Esophagus muscularis mucosa (tissue), 4 donors: ENCODE measurements around the gene RGL3. TPM values are rescaled to one million over a fixed set of nuclear protein-coding genes. Genes with fewer than 3 reads are reported as not detected.

Experiments
- DNase-seq: peaks from one replicate; pipeline ENCODE4 v3.0.0-alpha.2; 2017; ENCODE audit errors: extremely low spot score
- H3K27ac ChIP-seq, 4 donors: fragments of 200-600 bp; sonication (generic); replicated peaks in 1 of 4; 1 replicate in 3 of 4; 2 replicates in 1 of 4; pipeline ENCODE4 v1.5.1; 2016 to 2019; ENCODE audit warnings: mild to moderate bottlenecking in 1 of 4
- H3K27me3 ChIP-seq, 4 donors: fragments of 200-600 bp; sonication (generic); one replicate each; pipeline versions ENCODE4 v1.5.1 to v1.6.0; 2016 to 2019
- H3K36me3 ChIP-seq, 4 donors: fragments of 200-600 bp; sonication (generic); one replicate each; pipeline ENCODE4 v1.5.1; 2016 to 2019
- H3K4me1 ChIP-seq, 4 donors: fragments of 200-600 bp; sonication (generic); one replicate each; pipeline ENCODE4 v1.5.1; 2016 to 2019
- H3K4me3 ChIP-seq, 4 donors: fragments of 200-600 bp; sonication (generic); 1 replicate in 2 of 4; 2 replicates in 2 of 4; pipeline ENCODE4 v1.5.1; 2016 to 2019; ENCODE audit warnings: mild to moderate bottlenecking in 4 of 4, moderate library complexity in 1 of 4
- H3K9me3 ChIP-seq, 4 donors: fragments of 200-600 bp; sonication (generic); 1 replicate in 3 of 4; 2 replicates in 1 of 4; pipeline ENCODE4 v1.5.1; 2016 to 2019
- CTCF ChIP-seq, 3 experiments: fragments of 200-600 bp in 2 of 3; fragments of 450-650 bp in 1 of 3; sonication (generic) in 2 of 3; IDR thresholded peaks; one replicate each; pipeline ENCODE4 v1.5.1; 2017 to 2019; ENCODE audit warnings: antibody characterized with exemption in 3 of 3, mild to moderate bottlenecking in 2 of 3, moderate library complexity in 1 of 3
- EP300 ChIP-seq: sonication (generic); formaldehyde crosslinking; IDR thresholded peaks from one replicate; pipeline ENCODE4 v1.6.1; 2017; ENCODE audit warnings: antibody characterized with exemption
- POLR2A ChIP-seq: fragments of 450-650 bp; IDR thresholded peaks from one replicate; pipeline ENCODE4 v1.6.1; 2017; ENCODE audit warnings: antibody characterized with exemption, moderate library complexity, mild to moderate bottlenecking, low read depth
- POLR2AphosphoS5 ChIP-seq, 2 donors: sonication (generic); formaldehyde crosslinking; IDR thresholded peaks; one replicate each; pipeline ENCODE4 v1.6.1; 2017; ENCODE audit warnings: antibody characterized with exemption in 2 of 2
- WGBS: methylation state at CpG from one replicate; pipeline ENCODE4 v1.1.5; 2018; 5-methylcytosine and 5-hydroxymethylcytosine counted together
- intact Hi-C: fragments of 100-400 bp; cut with DNase I; formaldehyde crosslinking; loops from one replicate; pipeline ENCODE4 v1.15.1; 2023
- total RNA-seq, 4 donors: library from RNA; depleted of rRNA; stranded (reverse); fragments of >200 nt; gene quantifications; one replicate each; pipeline versions ENCODE4 v1.1.0 to v1.2.1, GENCODE V29; 2016

Gene RGL3
- total RNA-seq, 4 donors from 2014 or later, result 1.2 to 7.9 (median 2.0) TPM

DNA sequence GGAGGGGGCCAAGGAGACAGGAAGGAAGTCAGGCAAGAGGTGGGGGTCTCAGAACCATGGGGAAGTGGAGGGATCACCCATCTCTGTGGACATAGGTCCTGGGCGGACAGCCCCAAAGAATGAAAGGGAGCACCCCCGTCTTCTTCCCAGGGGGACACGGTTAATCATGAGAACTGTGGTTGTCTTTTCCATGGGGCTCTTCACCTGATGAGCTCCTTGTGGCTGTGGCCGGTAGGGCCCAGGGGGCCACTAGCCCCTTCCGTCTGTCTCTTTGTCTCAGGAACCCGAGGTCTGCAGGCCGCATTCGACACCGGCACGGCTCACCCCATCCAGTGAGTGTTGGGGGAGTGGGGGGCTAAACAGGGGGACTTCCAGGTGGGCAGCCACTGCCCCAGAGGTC, 55.2 kb downstream of the RGL3 start:
- peaks cover 0 to 10% (median 0%) of the 10 kb centered on the region in 4 donors for H3K4me1 ChIP-seq
- WGBS, result 83% methylated on average over 6 of the region's 10 CpGs
- H3K27ac ChIP-seq, result no peak overlapping the region
- no peaks in the 10 kb centered on the region for H3K27me3 ChIP-seq
- H3K4me3 ChIP-seq, result no peak overlapping the region
- intact Hi-C loops, result no loop called here
- H3K36me3 ChIP-seq, result peaks cover 18 to 85% (median 68%) of the 10 kb centered on the region in 4 donors
- no peak for DNase-seq
- no peak for TF ChIP-seq CTCF (IDR thresholded peaks at IDR 0.05)
- no peak for TF ChIP-seq EP300
- TF ChIP-seq POLR2A, result no peak
- TF ChIP-seq POLR2AphosphoS5 (IDR thresholded peaks at IDR 0.05), result no peak
- H3K9me3 ChIP-seq, result no peaks in the 10 kb centered on the region

GRCh38 chr19:11361771-11362731, 57.1 kb downstream of the RGL3 start:
- H3K4me3 ChIP-seq, result no peak overlapping the region
- no peaks in the 10 kb centered on the region for H3K9me3 ChIP-seq
- intact Hi-C loops, result no loop called here
- DNase-seq, result no peak
- 78% methylated on average over 35 of the region's 35 CpGs for WGBS
- no peak overlapping the region for H3K27ac ChIP-seq
- H3K27me3 ChIP-seq, result no peaks in the 10 kb centered on the region
- no peak for TF ChIP-seq POLR2AphosphoS5 (IDR thresholded peaks at IDR 0.05)
- no peak for TF ChIP-seq CTCF (IDR thresholded peaks at IDR 0.05)
- no peak for TF ChIP-seq EP300
- no peak for TF ChIP-seq POLR2A
- H3K36me3 ChIP-seq, result peaks cover 18 to 83% (median 67%) of the 10 kb centered on the region in 4 donors
- H3K4me1 ChIP-seq, result peaks cover 0 to 12% (median 2%) of the 10 kb centered on the region in 4 donors

DNA sequence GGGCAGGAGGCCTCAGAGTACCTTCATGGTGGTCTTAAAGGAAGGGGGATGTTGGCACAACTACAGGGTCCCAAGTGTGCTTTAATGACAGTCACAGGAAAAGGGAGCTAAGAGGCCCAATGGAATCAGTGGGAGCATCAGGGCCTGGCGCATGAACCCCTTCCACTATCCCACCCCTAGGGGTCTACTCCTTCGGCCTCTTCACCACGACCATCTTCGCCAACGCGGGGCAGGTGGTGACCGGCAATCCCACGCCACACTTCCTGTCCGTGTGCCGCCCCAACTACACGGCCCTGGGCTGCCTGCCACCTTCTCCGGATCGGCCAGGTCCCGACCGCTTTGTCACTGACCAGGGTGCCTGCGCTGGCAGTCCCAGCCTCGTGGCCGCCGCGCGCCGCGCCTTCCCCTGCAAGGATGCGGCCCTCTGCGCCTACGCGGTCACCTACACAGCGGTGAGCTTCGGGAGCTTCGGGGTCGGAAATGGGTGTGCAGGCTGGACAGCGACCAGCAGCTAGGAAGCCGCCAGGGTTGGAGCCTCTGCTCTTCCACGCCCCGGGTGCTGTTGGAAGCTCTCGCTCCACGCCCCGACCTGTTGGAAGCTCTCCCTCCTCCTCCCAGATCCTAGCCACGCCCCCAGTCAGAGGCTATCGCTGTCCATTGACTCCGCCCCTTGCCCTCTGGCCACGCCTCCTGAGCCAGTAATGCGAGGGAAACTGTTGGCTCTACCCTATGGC, 57.9 kb downstream of the RGL3 start:
- Histone ChIP-seq H3K36me3 (peaks cover 18 to 82% (median 66%) of the 10 kb centered on the region in 4 donors), H3K27ac (no peak overlapping the region), H3K27me3 (no peaks in the 10 kb centered on the region), H3K4me1 (peaks cover 0 to 21% (median 10%) of the 10 kb centered on the region in 4 donors), H3K9me3 (no peaks in the 10 kb centered on the region), H3K4me3 (no peak overlapping the region)
- DNase-seq, result no peak
- WGBS, result 62% methylated on average over 23 of the region's 43 CpGs
- no peak for TF ChIP-seq POLR2AphosphoS5 (IDR thresholded peaks at IDR 0.05)
- TF ChIP-seq POLR2A, result no peak
- TF ChIP-seq CTCF (IDR thresholded peaks at IDR 0.05), result no peak
- no peak for TF ChIP-seq EP300
- intact Hi-C loops, result no loop called here

DNA sequence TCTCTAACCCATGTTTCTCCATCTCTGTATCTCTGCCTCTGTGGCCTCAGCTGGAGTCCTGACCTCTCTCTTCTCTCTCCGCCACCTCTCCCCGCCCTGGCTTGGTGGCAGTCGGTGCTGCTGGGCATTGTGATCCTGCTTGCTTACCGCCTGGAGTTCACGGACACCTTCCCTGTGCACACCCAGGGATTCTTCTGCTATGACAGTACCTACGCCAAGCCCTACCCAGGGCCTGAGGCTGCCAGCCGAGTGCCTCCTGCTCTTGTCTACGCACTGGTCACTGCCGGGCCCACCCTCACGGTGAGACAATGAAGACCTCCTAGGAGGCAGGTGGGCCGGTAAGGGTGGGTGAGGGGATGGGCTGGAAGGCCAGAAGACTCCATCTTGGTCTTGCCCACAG, 59.7 kb downstream of the RGL3 start:
- TF ChIP-seq POLR2A, result no peak
- TF ChIP-seq CTCF (IDR thresholded peaks at IDR 0.05), result no peak
- TF ChIP-seq EP300, result no peak
- no peak for TF ChIP-seq POLR2AphosphoS5 (IDR thresholded peaks at IDR 0.05)
- peaks cover 5 to 27% (median 25%) of the 10 kb centered on the region in 4 donors for H3K4me1 ChIP-seq
- peaks cover 18 to 65% (median 54%) of the 10 kb centered on the region in 4 donors for H3K36me3 ChIP-seq

More for the DNA sequence above, 59.7 kb downstream of the RGL3 start:
- intact Hi-C loops, result no loop called here
- DNase-seq, result no peak
- no peaks in the 10 kb centered on the region for H3K27me3 ChIP-seq
- 91% methylated on average over 11 of the region's 11 CpGs for WGBS
- no peak overlapping the region for H3K4me3 ChIP-seq
- H3K27ac ChIP-seq, result no peak overlapping the region
- no peaks in the 10 kb centered on the region for H3K9me3 ChIP-seq
